Activated naive CD8-positive, alpha-beta T cell treated with anti-CD3 and anti-CD28 coated beads, Interleukin-2, amount 10 ng/mL, durations not matched to agents 7 days and 5 days (primary cell): ENCODE measurements around the gene SMKR1. TPM values are rescaled to one million over a fixed set of nuclear protein-coding genes. Genes with fewer than 3 reads are reported as not detected.
"Not testable (repeated sequence)": the region's sequence is repeated elsewhere in the genome, so short reads cannot be mapped to it uniquely, and the experiment has no call there.

ENCODE experiments used
- ATAC-seq: fragments of 150-1000 bp; cut with Tn5 transposase; one replicate; pipeline ENCODE4 v1.10.0; 2021; ENCODE audit warnings: low read depth, moderate library complexity
- POLR2A ChIA-PET: fragments of 350-600 bp; sonication (Branson Sonifier 250); formaldehyde crosslinking; loops from one replicate; lab custom pipeline; 2021; ENCODE audit warnings: antibody characterized with exemption; lab: Charles Lee
- DNase-seq: peaks from one replicate; pipeline ENCODE4 v3.0.0; 2021
- H3K27ac Mint-ChIP-seq: one replicate; pipeline ENCODE4 v1.8.0; 2022; ENCODE audit warnings: mild to moderate bottlenecking, mixed read lengths
- H3K27me3 Mint-ChIP-seq: one replicate; pipeline ENCODE4 v1.8.0; 2022; ENCODE audit warnings: mild to moderate bottlenecking, moderate library complexity, mixed read lengths
- H3K36me3 Mint-ChIP-seq: one replicate; pipeline ENCODE4 v1.8.0; 2021; ENCODE audit warnings: mild to moderate bottlenecking, mixed read lengths
- H3K4me1 Mint-ChIP-seq: one replicate; pipeline ENCODE4 v1.8.0; 2021; ENCODE audit warnings: mixed read lengths
- H3K4me3 Mint-ChIP-seq: one replicate; pipeline ENCODE4 v1.8.0; 2022; ENCODE audit warnings: mild to moderate bottlenecking, moderate library complexity, mixed read lengths
- H3K9me3 Mint-ChIP-seq: one replicate; pipeline ENCODE4 v1.8.0; 2021; ENCODE audit warnings: mixed read lengths
- total RNA-seq, 2 experiments: library from RNA; stranded (reverse); gene quantifications; one replicate each; pipeline ENCODE4 v1.2.3, GENCODE V29; 2021

The SMKR1 gene
- total RNA-seq, 2 experiments from 2014 or later = 1.3 to 2.1 TPM

DNA sequence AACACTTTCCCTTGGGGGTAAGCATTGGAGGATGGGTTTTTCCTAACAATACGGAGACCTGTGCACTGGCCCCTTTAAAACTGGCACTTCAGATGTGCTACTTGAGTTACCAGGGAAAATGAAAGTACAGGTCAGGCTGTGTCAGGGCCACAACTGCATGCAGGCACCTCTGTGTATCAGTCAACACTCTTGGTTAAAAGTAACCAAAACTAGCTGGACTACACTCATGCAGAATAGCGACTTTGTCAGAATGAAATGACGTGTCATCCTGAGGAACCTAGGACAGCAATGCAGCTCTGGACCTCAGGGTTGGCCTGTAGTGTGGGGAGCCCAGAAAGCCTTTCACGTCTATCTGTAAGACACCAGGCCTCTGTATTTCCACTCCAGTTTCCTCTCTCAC, 33.8 kb upstream of the SMKR1 start:
- peak; percentile 30 for ATAC-seq
- POLR2A ChIA-PET = no interaction called here
- no peak overlapping the region for H3K27ac Mint-ChIP-seq

DNA sequence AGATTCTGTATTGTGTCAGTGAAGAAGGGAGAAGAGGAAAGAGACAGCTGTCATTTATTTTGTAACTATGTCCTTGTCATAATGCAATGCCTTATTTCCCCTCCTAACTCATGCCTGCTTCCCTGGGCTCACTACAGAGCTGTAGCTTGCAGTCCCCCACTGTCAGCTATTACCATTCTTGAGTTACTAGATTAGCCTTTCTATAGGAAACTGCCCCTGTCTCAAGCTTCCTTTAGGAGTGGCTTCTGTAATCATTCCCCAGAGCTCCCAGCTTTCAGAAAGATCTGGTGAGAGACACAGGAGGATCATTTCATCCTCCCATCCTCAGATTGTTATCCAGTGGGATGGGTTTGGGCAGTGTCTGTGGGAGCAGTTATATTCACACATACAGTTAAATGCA, 32.4 kb upstream of the SMKR1 start:
- no peak overlapping the region for H3K4me3 Mint-ChIP-seq
- H3K4me1 Mint-ChIP-seq = peaks cover 6% of the 10 kb centered on the region
- no peaks in the 10 kb centered on the region for H3K27me3 Mint-ChIP-seq
- ATAC-seq = no peak
- no peak for DNase-seq
- H3K27ac Mint-ChIP-seq = no peak overlapping the region
- POLR2A ChIA-PET = no interaction called here
- no peaks in the 10 kb centered on the region for H3K9me3 Mint-ChIP-seq
- peaks cover 4% of the 10 kb centered on the region for H3K36me3 Mint-ChIP-seq

More for the DNA sequence above, 33.8 kb upstream of the SMKR1 start:
- H3K4me3 Mint-ChIP-seq = no peak overlapping the region
- peaks cover 3% of the 10 kb centered on the region for H3K36me3 Mint-ChIP-seq
- no peaks in the 10 kb centered on the region for H3K9me3 Mint-ChIP-seq
- H3K27me3 Mint-ChIP-seq = no peaks in the 10 kb centered on the region
- no peak for DNase-seq
- H3K4me1 Mint-ChIP-seq = peaks cover 6% of the 10 kb centered on the region

DNA sequence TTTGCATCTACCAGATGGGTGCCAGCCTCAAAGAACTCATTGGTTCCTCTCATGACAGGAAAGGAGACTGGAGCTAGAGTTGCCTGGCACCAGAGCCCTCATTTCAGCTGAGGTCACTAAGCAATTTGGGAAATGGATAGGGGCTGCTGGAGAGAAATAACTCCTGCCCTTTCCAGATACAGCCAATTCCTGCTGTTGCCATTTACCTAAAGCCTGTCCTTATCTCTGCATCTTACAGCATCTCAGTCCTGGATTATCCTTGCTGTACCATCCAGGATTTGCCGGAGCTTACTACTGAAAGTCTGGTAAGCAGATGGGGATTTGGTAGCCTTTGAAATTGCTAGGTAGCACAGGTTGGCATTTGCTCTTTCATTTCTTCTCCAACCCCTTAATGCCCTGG, 31.9 kb upstream of the SMKR1 start:
- H3K4me3 Mint-ChIP-seq = no peak overlapping the region
- ATAC-seq = no peak
- H3K9me3 Mint-ChIP-seq = no peaks in the 10 kb centered on the region
- POLR2A ChIA-PET = no interaction called here
- no peak overlapping the region for H3K27ac Mint-ChIP-seq
- H3K27me3 Mint-ChIP-seq = no peaks in the 10 kb centered on the region
- no peak for DNase-seq
- H3K36me3 Mint-ChIP-seq = peaks cover 6% of the 10 kb centered on the region
- peaks cover 6% of the 10 kb centered on the region for H3K4me1 Mint-ChIP-seq

DNA sequence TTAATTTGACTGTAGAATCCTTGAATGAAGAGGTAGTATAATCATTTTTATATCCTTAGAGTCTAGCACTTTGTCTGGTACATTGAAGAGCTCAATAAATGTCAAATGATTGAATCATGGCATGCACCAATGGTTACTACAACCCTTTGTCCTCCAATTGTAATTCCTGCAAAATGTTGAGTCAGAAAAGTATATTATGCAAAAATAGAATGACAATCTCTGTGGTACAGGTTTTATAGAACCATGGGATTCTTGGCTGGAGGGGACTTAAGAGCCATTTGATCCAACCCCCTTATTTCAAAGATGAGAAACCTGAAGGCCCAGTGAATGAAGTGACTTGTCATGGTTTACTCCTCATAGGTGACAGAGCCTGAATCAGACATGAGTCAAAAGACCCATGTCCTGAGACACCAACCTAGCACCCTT, 30.9 kb upstream of the SMKR1 start:
- no peak for DNase-seq
- ATAC-seq = no peak
- Mint-ChIP-seq H3K36me3 (peaks cover 6% of the 10 kb centered on the region), H3K4me3 (no peak overlapping the region), H3K27ac (no peak overlapping the region), H3K4me1 (peaks cover 6% of the 10 kb centered on the region), H3K27me3 (no peaks in the 10 kb centered on the region), H3K9me3 (no peaks in the 10 kb centered on the region)
- POLR2A ChIA-PET = no interaction called here

DNA sequence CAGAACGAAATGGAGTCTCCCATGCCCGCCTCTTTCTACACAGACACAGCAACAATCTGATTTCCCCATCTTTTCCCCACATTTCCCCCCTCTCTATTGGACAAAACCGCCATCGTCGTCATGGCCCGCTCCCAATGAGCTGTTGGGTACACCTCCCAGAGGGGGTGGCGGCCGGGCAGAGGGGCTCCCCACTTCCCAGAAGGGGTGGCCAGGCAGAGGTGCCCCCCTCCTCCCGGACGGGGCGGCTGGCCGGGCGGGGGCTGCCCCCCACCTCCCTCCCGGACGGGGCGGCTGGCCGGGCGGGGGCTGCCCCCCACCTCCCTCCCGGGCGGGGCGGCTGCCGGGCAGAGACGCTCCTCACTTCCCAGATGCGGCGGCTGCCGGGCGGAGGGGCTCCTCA, 26.4 kb upstream of the SMKR1 start:
- H3K27me3 Mint-ChIP-seq, H3K27ac Mint-ChIP-seq, H3K36me3 Mint-ChIP-seq, POLR2A ChIA-PET, DNase-seq, H3K4me1 Mint-ChIP-seq, H3K9me3 Mint-ChIP-seq, ATAC-seq, H3K4me3 Mint-ChIP-seq: not testable (repeated sequence)

DNA sequence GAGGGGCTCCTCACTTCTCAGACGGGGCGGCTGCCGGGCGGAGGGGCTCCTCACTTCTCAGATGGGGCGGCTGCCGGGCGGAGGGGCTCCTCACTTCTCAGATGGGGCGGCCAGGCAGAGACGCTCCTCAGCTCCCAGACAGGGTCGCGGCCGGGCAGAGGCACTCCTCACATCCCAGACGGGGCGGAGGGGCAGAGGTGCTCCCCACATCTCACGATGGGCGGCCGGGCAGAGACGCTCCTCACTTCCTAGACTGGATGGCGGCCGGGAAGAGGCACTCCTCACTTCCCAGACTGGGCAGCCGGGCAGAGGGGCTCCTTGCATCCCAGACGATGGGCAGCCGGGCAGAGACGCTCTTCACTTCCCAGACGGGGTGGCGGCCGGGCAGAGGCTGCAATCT, 25.9 kb upstream of the SMKR1 start:
- H3K4me1 Mint-ChIP-seq, H3K4me3 Mint-ChIP-seq, ATAC-seq, H3K27ac Mint-ChIP-seq, H3K27me3 Mint-ChIP-seq, POLR2A ChIA-PET, DNase-seq, H3K9me3 Mint-ChIP-seq, H3K36me3 Mint-ChIP-seq: not testable (repeated sequence)

DNA sequence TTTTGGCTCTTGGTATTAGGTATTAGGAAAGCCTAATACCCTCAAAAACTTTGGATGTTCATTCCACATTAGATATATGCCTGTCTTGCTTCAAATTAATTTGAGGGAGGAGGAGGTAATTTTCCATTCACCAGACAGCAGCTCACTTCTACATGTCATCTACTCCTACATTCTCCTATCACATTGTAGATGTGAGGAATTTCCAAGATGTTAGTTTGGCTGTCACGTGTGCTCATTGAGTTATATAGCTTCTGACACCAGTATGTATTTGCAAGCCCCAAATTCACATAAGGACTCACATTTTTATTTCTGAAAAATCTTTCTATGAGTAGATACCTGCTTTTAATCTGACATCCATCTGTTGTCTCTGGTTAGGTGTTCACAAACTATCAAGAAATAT, 22.5 kb upstream of the SMKR1 start:
- H3K4me3 Mint-ChIP-seq = no peak overlapping the region
- DNase-seq = no peak
- no peaks in the 10 kb centered on the region for H3K4me1 Mint-ChIP-seq
- H3K27ac Mint-ChIP-seq = no peak overlapping the region
- H3K36me3 Mint-ChIP-seq = peaks cover 6% of the 10 kb centered on the region
- no peak for ATAC-seq
- H3K9me3 Mint-ChIP-seq = no peaks in the 10 kb centered on the region
- no peaks in the 10 kb centered on the region for H3K27me3 Mint-ChIP-seq
- POLR2A ChIA-PET = no interaction called here

DNA sequence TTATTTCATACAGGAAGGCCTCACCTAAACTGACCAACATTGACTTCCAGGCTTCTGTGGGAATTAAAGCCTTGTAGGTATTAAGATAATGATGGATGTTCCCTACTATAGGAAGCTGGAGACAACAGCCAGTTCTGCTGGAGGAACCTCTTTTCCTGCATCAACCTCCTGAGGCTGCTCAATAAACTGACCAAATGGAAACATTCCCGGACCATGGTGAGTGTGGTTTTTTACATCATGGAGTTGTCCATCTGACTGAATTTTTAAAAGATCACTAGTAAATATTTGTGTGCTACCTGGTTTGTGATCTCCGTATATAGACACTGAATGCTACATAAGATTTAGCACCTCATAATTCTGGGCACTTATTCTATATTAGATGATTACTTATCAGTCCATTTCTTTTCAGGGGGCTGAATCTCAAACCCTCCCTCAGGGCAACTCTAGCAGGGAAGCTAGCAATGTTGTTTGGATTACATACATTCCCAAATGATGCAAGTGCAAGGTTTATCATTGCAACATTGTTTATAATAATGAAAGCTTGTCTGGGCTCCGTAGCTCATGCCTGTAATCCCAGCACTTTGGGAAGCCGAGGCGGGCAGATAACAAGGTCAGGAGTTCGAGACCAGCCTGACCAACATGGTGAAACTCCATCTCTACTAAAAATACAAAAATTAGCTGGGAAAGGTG, 21.5 kb upstream of the SMKR1 start:
- Mint-ChIP-seq H3K36me3 (peaks cover 3% of the 10 kb centered on the region), H3K27ac (no peak overlapping the region), H3K4me3 (no peak overlapping the region), H3K27me3 (no peaks in the 10 kb centered on the region), H3K4me1 (no peaks in the 10 kb centered on the region), H3K9me3 (no peaks in the 10 kb centered on the region)
- ATAC-seq = no peak
- POLR2A ChIA-PET = no interaction called here
- DNase-seq = no peak

DNA sequence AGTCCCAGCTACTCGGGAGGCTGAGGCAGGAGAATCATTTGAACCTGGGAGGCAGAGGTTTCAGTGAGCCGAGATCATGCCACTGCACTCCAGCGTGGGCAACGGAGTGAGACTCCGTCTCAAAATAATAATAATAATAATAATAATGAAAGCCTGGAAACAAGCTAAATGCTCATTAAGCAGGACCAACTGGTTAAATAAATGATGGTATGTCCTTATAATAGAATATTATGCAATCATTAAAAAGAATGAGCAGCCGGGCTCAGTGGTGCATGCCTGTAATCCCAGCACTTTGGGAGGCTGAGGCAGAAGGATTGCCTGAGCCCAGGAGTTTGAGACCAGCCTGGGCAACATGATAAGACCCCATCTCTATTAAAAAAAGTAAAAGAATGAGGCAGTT, 21.0 kb upstream of the SMKR1 start:
- H3K9me3 Mint-ChIP-seq, POLR2A ChIA-PET, H3K27me3 Mint-ChIP-seq, H3K4me3 Mint-ChIP-seq, H3K27ac Mint-ChIP-seq, DNase-seq, H3K4me1 Mint-ChIP-seq, ATAC-seq, H3K36me3 Mint-ChIP-seq: not testable (repeated sequence)

DNA sequence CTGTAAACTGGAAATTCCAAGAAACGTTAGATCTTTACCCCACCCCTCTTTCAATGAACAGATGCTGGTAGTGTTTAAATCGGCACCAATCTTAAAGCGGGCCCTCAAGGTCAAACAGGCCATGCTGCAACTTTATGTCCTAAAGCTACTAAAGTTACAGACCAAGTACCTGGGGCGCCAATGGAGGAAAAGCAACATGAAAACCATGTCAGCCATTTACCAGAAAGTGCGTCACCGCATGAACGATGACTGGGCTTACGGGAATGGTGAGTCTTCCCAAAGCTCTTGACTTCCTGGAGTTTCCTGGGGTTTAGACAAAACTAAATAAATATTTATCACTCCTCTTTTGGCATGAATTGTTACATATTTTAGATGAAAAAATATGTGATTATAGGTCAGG, 19.6 kb upstream of the SMKR1 start:
- Mint-ChIP-seq H3K36me3 (no peaks in the 10 kb centered on the region), H3K4me3 (no peak overlapping the region), H3K27ac (no peak overlapping the region), H3K27me3 (no peaks in the 10 kb centered on the region), H3K4me1 (no peaks in the 10 kb centered on the region), H3K9me3 (no peaks in the 10 kb centered on the region)
- ATAC-seq (no peak), DNase-seq (no peak)
- POLR2A ChIA-PET = no interaction called here

DNA sequence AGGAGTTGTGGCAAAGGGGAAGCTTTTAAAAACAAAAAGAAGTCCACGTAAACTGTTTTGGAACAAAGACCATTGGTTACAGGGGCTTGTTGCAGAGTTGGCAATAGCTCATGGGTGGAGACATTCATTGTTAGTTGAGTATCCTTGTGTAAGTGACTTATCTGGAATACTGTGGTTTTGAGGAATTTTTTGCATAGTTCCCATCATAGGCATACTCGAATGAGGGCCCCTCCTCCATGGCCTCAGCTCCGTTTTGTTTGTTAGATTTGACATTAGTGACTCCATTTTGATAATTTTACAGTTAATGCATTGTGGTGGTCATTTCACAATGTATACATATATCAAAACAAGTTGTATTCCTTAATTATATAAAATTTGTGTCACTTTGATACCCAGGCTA, 12.8 kb upstream of the SMKR1 start:
- Mint-ChIP-seq H3K9me3 (no peaks in the 10 kb centered on the region), H3K4me3 (no peak overlapping the region), H3K27ac (no peak overlapping the region), H3K36me3 (peaks cover 6% of the 10 kb centered on the region), H3K27me3 (no peaks in the 10 kb centered on the region), H3K4me1 (peaks cover 2% of the 10 kb centered on the region)
- POLR2A ChIA-PET = no interaction called here
- DNase-seq = no peak
- no peak for ATAC-seq

DNA sequence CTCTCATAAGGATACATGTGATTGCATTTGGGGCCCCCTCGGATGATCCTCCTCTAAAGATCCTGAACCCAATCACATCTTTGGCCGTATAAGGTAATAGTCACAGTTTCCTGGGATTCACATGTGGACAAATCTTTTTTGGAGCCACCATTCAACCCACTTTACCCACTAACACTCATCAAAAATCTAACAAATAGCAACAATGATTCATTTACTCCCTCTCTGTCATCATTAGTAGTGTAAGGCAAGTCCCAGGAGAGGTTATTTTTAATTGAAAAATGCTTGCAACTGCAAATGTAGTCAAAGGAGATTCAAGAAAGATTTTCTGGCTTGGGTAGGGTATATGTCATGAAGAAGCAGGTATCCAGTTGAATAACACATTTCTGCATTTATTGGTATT, 9.9 kb upstream of the SMKR1 start:
- H3K36me3 Mint-ChIP-seq = peaks cover 6% of the 10 kb centered on the region
- no peak for DNase-seq

DNA sequence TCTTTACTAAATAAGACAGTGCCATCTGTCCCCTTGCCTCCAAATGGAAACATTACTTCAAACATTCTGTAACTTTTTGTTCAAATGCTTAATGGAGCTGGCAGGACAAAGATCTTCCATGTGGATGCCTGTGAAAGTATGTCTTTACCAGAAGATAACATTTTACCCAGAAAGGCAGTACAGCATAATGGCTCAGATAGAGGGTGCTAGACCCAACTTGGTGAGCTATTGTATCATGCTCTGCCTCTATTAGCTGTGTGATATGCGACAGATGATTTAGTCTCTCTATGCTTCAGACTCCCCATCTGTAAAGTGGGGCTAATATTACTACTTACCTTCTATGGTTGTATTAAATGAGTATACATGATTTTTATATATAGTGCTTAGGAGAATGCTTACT, 8.8 kb upstream of the SMKR1 start:
- H3K36me3 Mint-ChIP-seq = peaks cover 6% of the 10 kb centered on the region
- no peaks in the 10 kb centered on the region for H3K9me3 Mint-ChIP-seq
- H3K4me3 Mint-ChIP-seq = no peak overlapping the region
- POLR2A ChIA-PET = no interaction called here
- H3K27ac Mint-ChIP-seq = no peak overlapping the region
- peaks cover 5% of the 10 kb centered on the region for H3K27me3 Mint-ChIP-seq
- peaks cover 10% of the 10 kb centered on the region for H3K4me1 Mint-ChIP-seq
- ATAC-seq (no peak), DNase-seq (no peak)

More for the DNA sequence above, 9.9 kb upstream of the SMKR1 start:
- POLR2A ChIA-PET = no interaction called here
- Mint-ChIP-seq H3K27ac (no peak overlapping the region), H3K9me3 (no peaks in the 10 kb centered on the region), H3K4me1 (peaks cover 10% of the 10 kb centered on the region), H3K4me3 (no peak overlapping the region), H3K27me3 (peaks cover 3% of the 10 kb centered on the region)
- no peak for ATAC-seq

DNA sequence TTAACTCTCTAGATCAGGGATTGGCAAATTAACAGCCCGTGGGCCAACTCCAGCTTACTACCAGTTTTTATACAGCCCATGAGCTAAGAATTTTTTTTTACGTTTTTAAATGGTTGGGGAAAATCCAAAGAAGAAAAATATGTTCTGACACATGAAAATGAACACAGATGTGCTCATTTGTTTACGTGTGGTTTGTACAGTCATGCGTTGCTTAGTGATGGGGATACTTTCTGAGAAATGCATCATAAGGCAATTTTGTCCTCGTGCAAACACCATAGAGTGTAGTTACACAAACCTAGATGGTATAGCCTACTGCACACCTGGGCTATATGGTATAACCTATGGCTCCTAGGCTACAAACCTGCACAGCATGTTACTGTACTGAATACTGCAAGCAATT, 8.3 kb upstream of the SMKR1 start:
- Mint-ChIP-seq H3K4me1 (peaks cover 10% of the 10 kb centered on the region), H3K27me3 (peaks cover 5% of the 10 kb centered on the region), H3K4me3 (no peak overlapping the region), H3K36me3 (peaks cover 3% of the 10 kb centered on the region), H3K27ac (no peak overlapping the region), H3K9me3 (no peaks in the 10 kb centered on the region)
- ATAC-seq = no peak
- no peak for DNase-seq
- POLR2A ChIA-PET = no interaction called here

DNA sequence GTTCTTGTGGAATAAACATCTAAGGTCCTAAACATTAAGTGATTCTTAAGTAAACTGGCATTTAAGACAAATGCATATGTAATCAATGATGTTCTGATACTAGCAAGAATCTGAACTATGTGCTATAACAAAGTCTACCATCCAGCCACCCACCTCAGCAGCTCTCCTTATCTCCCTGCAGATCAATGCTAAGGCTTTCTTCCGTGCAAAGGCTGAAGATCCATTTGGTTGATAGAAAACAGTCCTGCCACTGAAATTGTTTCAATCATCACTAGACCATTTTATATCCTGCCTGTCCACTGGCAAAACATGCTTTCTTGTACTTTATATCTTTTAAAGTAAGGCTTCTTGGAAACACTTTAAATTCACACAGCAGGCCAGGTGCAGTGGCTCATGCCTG, 6.3 kb upstream of the SMKR1 start:
- Mint-ChIP-seq H3K27me3 (peaks cover 8% of the 10 kb centered on the region), H3K4me3 (no peak overlapping the region), H3K36me3 (no peaks in the 10 kb centered on the region), H3K27ac (no peak overlapping the region), H3K4me1 (peaks cover 13% of the 10 kb centered on the region), H3K9me3 (no peaks in the 10 kb centered on the region)
- POLR2A ChIA-PET = no interaction called here
- DNase-seq = no peak
- ATAC-seq = no peak
